Choroid plexus epithelial cell (primary cell): Measurements from ENCODE around the gene MSH5.

Source experiments
- DNase-seq: peaks from one replicate; pipeline ENCODE4 v3.0.0-alpha.2; 2010; ENCODE audit warnings: low read depth
- H3K4me3 ChIP-seq: 2 replicates; pipeline ENCODE4 v1.5.1; 2011; ENCODE audit warnings: low read depth, mild to moderate bottlenecking, control low read depth, low read length, moderate library complexity
- TF ChIP-seq, protein P1 (sequence below): conservative IDR thresholded peaks from 2 replicates; pipeline ENCODE4 v1.5.1; 2011; ENCODE audit warnings: low read depth, mild to moderate bottlenecking, control low read depth, inconsistent platforms, low read length, moderate library complexity

The MSH5 gene

GRCh38 chr6:31762356-31762755 lies 22.6 kb downstream of the MSH5 start, which contains the start of gene SAPCD1:
Gene SAPCD1, plus strand, starts transcription at chr6:31762656. Its CDS starts 399 bp downstream, at chr6:31763055.
- TF ChIP-seq, protein P1, sequence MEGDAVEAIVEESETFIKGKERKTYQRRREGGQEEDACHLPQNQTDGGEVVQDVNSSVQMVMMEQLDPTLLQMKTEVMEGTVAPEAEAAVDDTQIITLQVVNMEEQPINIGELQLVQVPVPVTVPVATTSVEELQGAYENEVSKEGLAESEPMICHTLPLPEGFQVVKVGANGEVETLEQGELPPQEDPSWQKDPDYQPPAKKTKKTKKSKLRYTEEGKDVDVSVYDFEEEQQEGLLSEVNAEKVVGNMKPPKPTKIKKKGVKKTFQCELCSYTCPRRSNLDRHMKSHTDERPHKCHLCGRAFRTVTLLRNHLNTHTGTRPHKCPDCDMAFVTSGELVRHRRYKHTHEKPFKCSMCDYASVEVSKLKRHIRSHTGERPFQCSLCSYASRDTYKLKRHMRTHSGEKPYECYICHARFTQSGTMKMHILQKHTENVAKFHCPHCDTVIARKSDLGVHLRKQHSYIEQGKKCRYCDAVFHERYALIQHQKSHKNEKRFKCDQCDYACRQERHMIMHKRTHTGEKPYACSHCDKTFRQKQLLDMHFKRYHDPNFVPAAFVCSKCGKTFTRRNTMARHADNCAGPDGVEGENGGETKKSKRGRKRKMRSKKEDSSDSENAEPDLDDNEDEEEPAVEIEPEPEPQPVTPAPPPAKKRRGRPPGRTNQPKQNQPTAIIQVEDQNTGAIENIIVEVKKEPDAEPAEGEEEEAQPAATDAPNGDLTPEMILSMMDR = no peak
- H3K4me3 ChIP-seq = no peak within 1 kb of the TSS
- no peak for DNase-seq

- no peak overlapping the region for H3K4me3 ChIP-seq
- TF ChIP-seq, protein P1 = no peak
- DNase-seq = no peak
These were observed 23.2 kb downstream of the MSH5 start for GRCh38 chr6:31762878-31763618.

DNA sequence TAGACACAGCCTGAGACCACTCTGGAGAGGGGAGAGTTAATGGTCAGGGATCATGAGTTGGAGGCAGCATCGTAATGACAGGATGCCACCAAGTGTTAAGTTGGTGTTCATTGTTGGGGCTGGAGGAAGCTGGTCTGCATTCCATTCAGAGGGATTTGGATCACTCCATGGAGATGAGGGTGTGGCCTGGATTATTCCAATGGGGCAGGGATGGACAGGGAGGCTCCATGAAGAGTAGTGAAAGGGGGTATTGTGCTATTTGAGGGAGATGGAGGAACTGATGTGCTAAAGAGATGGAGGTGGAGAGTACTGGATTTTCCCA lies 23.8 kb downstream of the MSH5 start:
- no peak for DNase-seq
- H3K4me3 ChIP-seq = no peak overlapping the region
- TF ChIP-seq, protein P1 = no peak

DNA sequence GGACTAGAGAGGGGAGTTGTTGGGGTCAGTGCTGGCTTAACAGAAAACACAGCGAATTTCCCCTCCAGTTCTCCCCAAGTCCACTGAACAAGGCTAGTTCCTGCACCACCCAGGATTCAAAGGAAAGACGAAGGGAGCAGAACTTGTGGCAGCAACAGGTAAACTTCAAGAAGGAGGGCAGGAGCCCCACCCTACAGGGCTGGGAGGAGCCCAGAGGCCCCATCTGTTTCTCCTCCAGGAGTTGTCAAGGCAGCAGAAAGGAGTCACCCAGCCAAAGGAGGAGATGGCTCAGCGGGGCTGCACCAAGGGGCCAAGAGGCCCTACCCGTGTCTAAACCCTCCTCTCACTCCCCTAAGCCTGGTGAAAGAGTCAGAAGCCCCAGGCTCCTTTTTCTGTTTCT lies 24.4 kb downstream of the MSH5 start:
- DNase-seq = no peak
- TF ChIP-seq, protein P1 = no peak
- H3K4me3 ChIP-seq = no peak overlapping the region

DNA sequence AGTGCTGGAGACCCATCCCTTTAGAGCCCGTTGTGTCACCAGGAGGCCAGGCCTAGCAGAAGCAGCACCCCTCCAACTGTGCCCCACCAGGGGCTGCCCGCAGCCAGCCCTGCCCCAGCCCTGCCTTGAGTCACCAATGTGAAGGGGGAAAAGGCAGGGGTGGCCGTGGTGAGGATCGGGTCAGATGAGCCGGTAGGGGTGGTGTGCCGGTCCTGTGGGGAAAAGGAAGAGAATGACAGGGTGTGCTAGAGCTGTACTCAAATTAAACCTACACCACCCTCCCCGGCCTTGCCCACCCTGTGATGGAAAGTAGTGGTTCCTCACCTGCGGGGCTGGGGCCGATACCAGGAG lies 25.7 kb downstream of the MSH5 start:
- no peak overlapping the region for H3K4me3 ChIP-seq
- no peak for DNase-seq
- TF ChIP-seq, protein P1 = no peak

- TF ChIP-seq, protein P1 = no peak
- DNase-seq = no peak
- peak overlapping the region; percentile 41 for H3K4me3 ChIP-seq
These were observed 26.3 kb downstream of the MSH5 start for GRCh38 chr6:31765910-31766794.
